Ectodermal cell (in vitro differentiated cells): Measurements from ENCODE around the gene FALEC.
A peak's percentile ranks its signal among the peaks of the same experiment; 100 is the strongest.
"Not testable (repeated sequence)": the region's sequence is repeated elsewhere in the genome, so short reads cannot be mapped to it uniquely, and the experiment has no call there.

Source experiments
- H3K27ac ChIP-seq: 2 replicates; pipeline ENCODE4 v1.7.0; 2013; ENCODE audit warnings: mild to moderate bottlenecking, low read depth, low read length; ENCODE audit not compliant: insufficient read depth, poor library complexity, severe bottlenecking
- H3K27me3 ChIP-seq: 2 replicates; pipeline ENCODE4 v1.7.0; 2013; ENCODE audit warnings: mild to moderate bottlenecking, low read length; ENCODE audit not compliant: insufficient read depth, control insufficient read depth, poor library complexity, severe bottlenecking
- H3K36me3 ChIP-seq: one replicate; pipeline ENCODE4 v1.7.0; 2013; ENCODE audit warnings: low read length; ENCODE audit not compliant: control insufficient read depth, insufficient read depth
- H3K4me1 ChIP-seq: one replicate; pipeline ENCODE4 v1.7.0; 2013; ENCODE audit warnings: low read length; ENCODE audit not compliant: control insufficient read depth, insufficient read depth
- H3K4me3 ChIP-seq: 2 replicates; pipeline ENCODE4 v1.7.0; 2013; ENCODE audit warnings: low read depth, low read length, control low read depth; ENCODE audit not compliant: insufficient read depth
- H3K9me3 ChIP-seq: 2 replicates; pipeline ENCODE4 v1.7.0; 2013; ENCODE audit warnings: mild to moderate bottlenecking, low read length, moderate library complexity; ENCODE audit not compliant: control insufficient read depth
- WGBS, 2 experiments: methylation state at CpG; one replicate each; pipeline ENCODE4 v1.1.7; 2013; ENCODE audit warnings: missing lambda C conversion rate in 2 of 2; 5-methylcytosine and 5-hydroxymethylcytosine counted together

Gene FALEC

GRCh38 chr1:150579945-150580642 lies 64.5 kb downstream of the FALEC start:
- 80 to 83% methylated on average over 14 to 15 of the region's 15 CpGs for WGBS, 2 experiments
- H3K36me3 ChIP-seq = peaks cover 20% of the 10 kb centered on the region
- H3K27me3 ChIP-seq = no peaks in the 10 kb centered on the region
- H3K9me3 ChIP-seq = no peaks in the 10 kb centered on the region
- H3K4me3 ChIP-seq = peak overlapping the region; percentile 96
- H3K27ac ChIP-seq = peak overlapping the region; percentile 99
- H3K4me1 ChIP-seq = peaks cover 17% of the 10 kb centered on the region

- WGBS, 2 experiments = 94 to 97% methylated on average over 3 of the region's 3 CpGs
- not testable (repeated sequence) for H3K4me3 ChIP-seq, H3K27me3 ChIP-seq, H3K4me1 ChIP-seq, H3K9me3 ChIP-seq, H3K27ac ChIP-seq
- peaks cover 12% of the 10 kb centered on the region for H3K36me3 ChIP-seq
Observed at GRCh38 chr1:150580966-150581365, 65.4 kb downstream of the FALEC start.

- H3K4me1 ChIP-seq, H3K27me3 ChIP-seq, H3K9me3 ChIP-seq, H3K36me3 ChIP-seq, H3K4me3 ChIP-seq, H3K27ac ChIP-seq: not testable (repeated sequence)
- 90 to 98% methylated on average over 7 of the region's 7 CpGs for WGBS, 2 experiments
Observed at GRCh38 chr1:150581437-150581836, 65.9 kb downstream of the FALEC start.

GRCh38 chr1:150581962-150582361 lies 66.4 kb downstream of the FALEC start:
- H3K4me1 ChIP-seq, H3K27ac ChIP-seq: not testable (repeated sequence)
- 97 to 99% methylated on average over 12 to 14 of the region's 14 CpGs for WGBS, 2 experiments

GRCh38 chr1:150582371-150582770 lies 66.8 kb downstream of the FALEC start:
- no peaks in the 10 kb centered on the region for H3K9me3 ChIP-seq
- no peak overlapping the region for H3K4me3 ChIP-seq
- no peaks in the 10 kb centered on the region for H3K4me1 ChIP-seq
- no peaks in the 10 kb centered on the region for H3K27me3 ChIP-seq
- no peak overlapping the region for H3K27ac ChIP-seq
- H3K36me3 ChIP-seq = no peaks in the 10 kb centered on the region
- WGBS, 2 experiments = 93 to 100% methylated on average over 2 of the region's 2 CpGs

More at GRCh38 chr1:150581962-150582361, 66.4 kb downstream of the FALEC start:
- not testable (repeated sequence) for H3K27me3 ChIP-seq, H3K9me3 ChIP-seq, H3K36me3 ChIP-seq, H3K4me3 ChIP-seq
